Measurements from ENCODE around the gene AIFM3. TPM values are rescaled to one million over a fixed set of nuclear protein-coding genes. Genes with fewer than 3 reads are reported as not detected.

Gene AIFM3
- polyA plus RNA-seq, 2 of the 4 experiments (the other 2 are of a cell fraction), result 1.4 to 3.6 TPM

DNA sequence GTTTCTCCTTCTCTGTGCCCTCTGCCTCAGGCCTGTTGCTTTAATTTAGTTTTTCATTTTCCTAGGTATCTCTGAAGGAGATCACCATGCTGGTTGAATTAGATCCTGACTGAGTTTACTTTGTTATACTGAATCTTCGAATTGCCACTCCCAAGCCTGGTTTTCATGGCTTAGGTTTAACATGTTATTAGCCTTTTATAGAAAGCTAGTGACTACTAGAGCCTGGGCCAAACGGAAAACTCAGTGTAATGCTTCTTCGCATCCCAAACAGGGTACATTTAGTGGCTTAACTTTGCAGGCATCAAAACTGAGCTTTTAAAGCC lies 46.2 kb upstream of the AIFM3 start (continued):
- TF ChIP-seq RNF2 (IDR thresholded peaks at IDR 0.05; ENCODE audit: borderline replicate concordance, low read depth), result no peak

DNA sequence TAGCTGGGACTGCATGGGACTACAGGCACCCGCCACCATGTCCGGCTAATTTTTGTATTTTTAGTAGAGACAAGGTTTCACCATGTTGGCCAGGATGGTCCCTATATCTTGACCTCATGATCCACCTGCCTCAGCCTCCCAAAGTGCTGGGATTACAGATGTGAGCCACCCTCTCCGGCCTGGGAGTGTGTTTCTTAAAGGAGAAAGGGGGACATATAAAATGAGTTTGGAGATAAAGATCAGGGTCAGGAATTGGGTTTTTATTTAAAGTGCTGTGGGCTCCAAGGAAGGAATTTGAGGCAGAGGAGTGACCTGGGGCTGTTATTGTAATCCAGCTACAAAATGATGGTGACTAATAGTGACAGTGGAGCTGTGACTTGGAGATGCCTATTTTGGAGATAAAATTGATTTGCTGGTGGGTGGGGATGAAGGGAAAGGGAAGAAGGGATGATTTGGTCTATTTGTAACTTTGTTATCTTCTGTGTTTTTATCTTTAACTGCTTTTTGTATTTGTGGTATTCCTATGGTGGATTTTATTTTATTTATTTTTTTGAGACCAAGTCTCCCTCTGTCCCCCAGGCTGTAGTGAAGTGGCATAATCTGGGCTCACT lies 44.8 kb upstream of the AIFM3 start:
- DNase-seq (ENCODE audit: low read depth in 1 of 2, low spot score in 1 of 2) (no peak), FAIRE-seq (no peak), ATAC-seq (no peak)
- POLR2A ChIA-PET, result no interaction called here
- no peak overlapping the region for H3K27ac ChIP-seq
- peaks cover 27% of the 10 kb centered on the region for H3K4me1 ChIP-seq
- no peak overlapping the region for H3K4me3 ChIP-seq
- peak overlapping the region; percentile 16; the same call in 1 of the 3 replicates for H3K4me2 ChIP-seq
- TF ChIP-seq CHD2 (IDR thresholded peaks at IDR 0.05; ENCODE audit: low read length, partially characterized antibody) (no peak), MYC (IDR thresholded peaks at IDR 0.05; ENCODE audit: borderline replicate concordance, low read length) (no peak), PHF8 (IDR thresholded peaks at IDR 0.05; ENCODE audit: borderline replicate concordance, low read depth) (no peak), ZC3H11A (IDR thresholded peaks at IDR 0.05) (no peak), BHLHE40 (IDR thresholded peaks at IDR 0.05; ENCODE audit: low read depth, low read length) (no peak), ZSCAN20 (CRISPR knock-in tag; IDR thresholded peaks at IDR 0.05) (no peak)
- TF ChIP-seq, protein P1, sequence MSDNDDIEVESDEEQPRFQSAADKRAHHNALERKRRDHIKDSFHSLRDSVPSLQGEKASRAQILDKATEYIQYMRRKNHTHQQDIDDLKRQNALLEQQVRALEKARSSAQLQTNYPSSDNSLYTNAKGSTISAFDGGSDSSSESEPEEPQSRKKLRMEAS (IDR thresholded peaks at IDR 0.05), result no peak
- 42% methylated on average over 3 of the region's 3 CpGs for WGBS (ENCODE audit: missing lambda C conversion rate)
- CTCF ChIA-PET, result interaction anchor here (0.8 to 2.4 kb wide), 4 partner anchors 37 to 120 kb away, joined by 3 to 11 read pairs (median 6); no protein-coding TSS in a partner anchor
- no peaks in the 10 kb centered on the region for H3K9me3 ChIP-seq

DNA sequence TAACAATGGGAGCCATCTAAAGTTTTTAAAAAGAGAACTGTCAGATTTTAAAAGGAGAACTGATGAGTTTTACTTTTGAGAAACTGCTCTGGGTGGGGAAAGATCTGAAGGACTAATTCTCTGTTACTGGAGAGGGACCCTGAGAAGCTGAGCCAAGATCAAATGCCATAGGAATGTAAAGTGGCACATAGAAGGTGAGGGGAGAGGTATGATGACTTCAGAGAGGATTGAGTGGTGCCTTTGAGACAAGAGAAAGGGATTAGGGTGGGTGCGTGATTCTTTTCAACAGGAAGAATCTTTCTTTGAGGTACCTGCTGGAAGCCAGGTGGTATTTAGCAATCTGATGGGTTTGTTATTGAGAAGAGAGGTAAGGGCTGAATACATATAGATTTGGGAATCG lies 40.8 kb upstream of the AIFM3 start:
- no peak overlapping the region for H3K27ac ChIP-seq
- FAIRE-seq (no peak), DNase-seq (ENCODE audit: low read depth in 1 of 2, low spot score in 1 of 2) (no peak), ATAC-seq (no peak)
- TF ChIP-seq NPAS2 (CRISPR knock-in tag; IDR thresholded peaks at IDR 0.05; ENCODE audit: borderline replicate concordance) (no peak), JUNB (IDR thresholded peaks at IDR 0.05) (no peak), CHD2 (IDR thresholded peaks at IDR 0.05; ENCODE audit: low read length, partially characterized antibody) (no peak), MYC (IDR thresholded peaks at IDR 0.05; ENCODE audit: borderline replicate concordance, low read length) (no peak), TFCP2L1 (CRISPR knock-in tag; IDR thresholded peaks at IDR 0.05) (no peak), ZC3H11A (IDR thresholded peaks at IDR 0.05) (no peak), CBX8 (IDR thresholded peaks at IDR 0.05) (no peak)
- TF ChIP-seq, protein P2, sequence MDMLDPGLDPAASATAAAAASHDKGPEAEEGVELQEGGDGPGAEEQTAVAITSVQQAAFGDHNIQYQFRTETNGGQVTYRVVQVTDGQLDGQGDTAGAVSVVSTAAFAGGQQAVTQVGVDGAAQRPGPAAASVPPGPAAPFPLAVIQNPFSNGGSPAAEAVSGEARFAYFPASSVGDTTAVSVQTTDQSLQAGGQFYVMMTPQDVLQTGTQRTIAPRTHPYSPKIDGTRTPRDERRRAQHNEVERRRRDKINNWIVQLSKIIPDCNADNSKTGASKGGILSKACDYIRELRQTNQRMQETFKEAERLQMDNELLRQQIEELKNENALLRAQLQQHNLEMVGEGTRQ (IDR thresholded peaks at IDR 0.05), result no peak
- TF ChIP-seq, protein P3, sequence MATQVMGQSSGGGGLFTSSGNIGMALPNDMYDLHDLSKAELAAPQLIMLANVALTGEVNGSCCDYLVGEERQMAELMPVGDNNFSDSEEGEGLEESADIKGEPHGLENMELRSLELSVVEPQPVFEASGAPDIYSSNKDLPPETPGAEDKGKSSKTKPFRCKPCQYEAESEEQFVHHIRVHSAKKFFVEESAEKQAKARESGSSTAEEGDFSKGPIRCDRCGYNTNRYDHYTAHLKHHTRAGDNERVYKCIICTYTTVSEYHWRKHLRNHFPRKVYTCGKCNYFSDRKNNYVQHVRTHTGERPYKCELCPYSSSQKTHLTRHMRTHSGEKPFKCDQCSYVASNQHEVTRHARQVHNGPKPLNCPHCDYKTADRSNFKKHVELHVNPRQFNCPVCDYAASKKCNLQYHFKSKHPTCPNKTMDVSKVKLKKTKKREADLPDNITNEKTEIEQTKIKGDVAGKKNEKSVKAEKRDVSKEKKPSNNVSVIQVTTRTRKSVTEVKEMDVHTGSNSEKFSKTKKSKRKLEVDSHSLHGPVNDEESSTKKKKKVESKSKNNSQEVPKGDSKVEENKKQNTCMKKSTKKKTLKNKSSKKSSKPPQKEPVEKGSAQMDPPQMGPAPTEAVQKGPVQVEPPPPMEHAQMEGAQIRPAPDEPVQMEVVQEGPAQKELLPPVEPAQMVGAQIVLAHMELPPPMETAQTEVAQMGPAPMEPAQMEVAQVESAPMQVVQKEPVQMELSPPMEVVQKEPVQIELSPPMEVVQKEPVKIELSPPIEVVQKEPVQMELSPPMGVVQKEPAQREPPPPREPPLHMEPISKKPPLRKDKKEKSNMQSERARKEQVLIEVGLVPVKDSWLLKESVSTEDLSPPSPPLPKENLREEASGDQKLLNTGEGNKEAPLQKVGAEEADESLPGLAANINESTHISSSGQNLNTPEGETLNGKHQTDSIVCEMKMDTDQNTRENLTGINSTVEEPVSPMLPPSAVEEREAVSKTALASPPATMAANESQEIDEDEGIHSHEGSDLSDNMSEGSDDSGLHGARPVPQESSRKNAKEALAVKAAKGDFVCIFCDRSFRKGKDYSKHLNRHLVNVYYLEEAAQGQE (IDR thresholded peaks at IDR 0.05), result no peak
- H3K9me3 ChIP-seq, result no peaks in the 10 kb centered on the region
- no peak overlapping the region for H3K4me3 ChIP-seq
- H3K4me1 ChIP-seq, result peaks cover 14% of the 10 kb centered on the region; the same call in 2 of the 3 replicates
- no peak overlapping the region for H3K4me2 ChIP-seq
- POLR2A ChIA-PET, result interaction anchor here (1.1 kb wide), 1 partner anchor 56 kb away, joined by 3 read pairs; the partner anchor contains the start of gene LZTR1
- 95% methylated on average over 2 of the region's 2 CpGs for WGBS (ENCODE audit: missing lambda C conversion rate)
- CTCF ChIA-PET, result interaction anchor here (1.3 to 2.5 kb wide), 5 partner anchors 9 to 40 kb away, joined by 3 to 18 read pairs (median 4); partner anchors contain the start of gene CRKL

DNA sequence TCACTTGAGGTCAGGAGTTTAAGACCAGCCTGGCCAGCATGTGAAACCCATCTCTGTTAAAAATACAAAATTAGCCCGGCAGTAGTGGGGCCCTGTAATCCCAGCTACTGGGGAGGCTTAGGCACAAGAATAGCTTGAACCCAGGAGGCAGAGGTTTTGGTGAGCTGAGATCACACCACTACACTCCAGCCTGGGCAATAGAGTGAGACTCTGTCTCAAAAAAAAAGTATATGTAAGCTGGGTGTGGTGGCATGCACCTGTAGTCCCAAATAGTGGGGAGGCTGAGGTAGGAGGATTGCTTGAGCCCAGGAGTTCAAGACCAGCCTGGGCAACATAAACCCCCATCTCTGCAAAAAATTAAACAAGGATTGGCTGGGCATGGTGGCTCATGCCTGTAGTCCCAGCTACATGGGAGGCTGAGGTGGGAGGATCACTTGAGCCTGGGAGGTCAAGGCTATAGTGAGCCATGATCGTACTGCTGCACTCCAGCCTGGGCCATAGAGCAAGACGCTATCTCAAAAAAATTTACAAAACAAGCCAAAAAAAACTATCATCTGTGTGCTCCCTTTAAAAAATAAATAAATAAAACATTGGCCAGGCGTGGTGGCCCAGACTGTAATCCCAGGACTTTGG lies 39.0 kb upstream of the AIFM3 start:
- no peak overlapping the region for H3K4me3 ChIP-seq
- WGBS (ENCODE audit: missing lambda C conversion rate), result 92% methylated on average over 4 of the region's 4 CpGs
- FAIRE-seq (no peak), ATAC-seq (no peak), DNase-seq (ENCODE audit: low read depth in 1 of 2, low spot score in 1 of 2) (no peak)
- no peaks in the 10 kb centered on the region for H3K9me3 ChIP-seq
- TF ChIP-seq CBX8 (IDR thresholded peaks at IDR 0.05) (no peak), SREBF2 (IDR thresholded peaks at IDR 0.05) (no peak), SMC3 (IDR thresholded peaks at IDR 0.05) (no peak), KDM1A (IDR thresholded peaks at IDR 0.05; ENCODE audit: low read depth) (no peak), CHD2 (IDR thresholded peaks at IDR 0.05; ENCODE audit: low read length, partially characterized antibody) (no peak), MAFK (IDR thresholded peaks at IDR 0.05; ENCODE audit: partially characterized antibody) (no peak), BHLHE40 (IDR thresholded peaks at IDR 0.05; ENCODE audit: low read depth, low read length) (no peak), GATA3 (IDR thresholded peaks at IDR 0.05; ENCODE audit: borderline replicate concordance) (no peak)
- TF ChIP-seq, protein P4, sequence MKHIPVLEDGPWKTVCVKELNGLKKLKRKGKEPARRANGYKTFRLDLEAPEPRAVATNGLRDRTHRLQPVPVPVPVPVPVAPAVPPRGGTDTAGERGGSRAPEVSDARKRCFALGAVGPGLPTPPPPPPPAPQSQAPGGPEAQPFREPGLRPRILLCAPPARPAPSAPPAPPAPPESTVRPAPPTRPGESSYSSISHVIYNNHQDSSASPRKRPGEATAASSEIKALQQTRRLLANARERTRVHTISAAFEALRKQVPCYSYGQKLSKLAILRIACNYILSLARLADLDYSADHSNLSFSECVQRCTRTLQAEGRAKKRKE (CRISPR knock-in tag; IDR thresholded peaks at IDR 0.05; ENCODE audit: low read depth), result no peak
- no peak overlapping the region for H3K27ac ChIP-seq
- H3K4me2 ChIP-seq, result no peak overlapping the region
- ChIA-PET CTCF (interaction anchor here (0.9 to 1.1 kb wide), 2 partner anchors 11 to 43 kb away, joined by 4 to 5 read pairs; partner anchors contain the start of gene CRKL), POLR2A (no interaction called here)
- H3K4me1 ChIP-seq, result no peaks in the 10 kb centered on the region; the same call in 2 of the 3 replicates

All from A549 (cell line).